ENCODE measurements around the gene IAH1. TPM values are rescaled to one million over a fixed set of nuclear protein-coding genes. Genes with fewer than 3 reads are reported as not detected.

The IAH1 gene
- total and polyA plus RNA-seq, 3 experiments from 2014 or later = 76.9 to 81.0 (median 79.1) TPM

DNA sequence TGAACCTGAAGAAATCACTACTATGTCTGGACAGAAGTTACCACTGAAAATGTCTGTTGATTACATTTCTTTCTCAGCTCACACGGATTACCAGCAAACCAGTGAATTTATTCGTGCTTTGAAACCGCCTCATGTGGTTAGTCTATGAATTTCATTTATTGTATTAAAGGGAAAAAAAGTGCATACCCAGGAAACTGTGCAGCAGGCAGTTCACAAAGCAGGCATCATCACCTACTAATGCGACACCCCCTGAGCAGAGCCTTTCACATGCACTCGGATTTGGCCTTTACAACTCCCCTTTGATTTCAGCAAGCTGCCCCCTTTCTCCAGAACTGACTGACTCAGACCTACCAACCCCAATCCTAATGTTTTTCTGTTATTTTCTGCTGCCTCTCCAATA lies 30.8 kb upstream of the IAH1 start:
- Mint-ChIP-seq H3K9me3 (peaks cover 0 to 2% (median 0%) of the 10 kb centered on the region in 5 donors), H3K27ac (peak overlapping the region in 3 of 8 donors; percentile 27 to 91 (median 51)), H3K27me3 (no peaks in the 10 kb centered on the region), H3K4me3 (no peak overlapping the region), H3K4me1 (peaks cover 0 to 21% (median 20%) of the 10 kb centered on the region in 3 donors), H3K36me3 (peaks cover 11 to 76% (median 25%) of the 10 kb centered on the region in 3 donors)
- no peaks in the 10 kb centered on the region for H3K9me3 ChIP-seq (ENCODE audit: low read length)
- ChIA-PET POLR2A (no interaction called here), CTCF (no interaction called here)
- H3K4me1 ChIP-seq (ENCODE audit: insufficient read depth, low read length) = no peaks in the 10 kb centered on the region
- peaks cover 10% of the 10 kb centered on the region for H3K36me3 ChIP-seq (ENCODE audit: insufficient read depth, low read length)
- no peak overlapping the region for H3K4me3 ChIP-seq (ENCODE audit: low read length)
- no peak overlapping the region for H3K27ac ChIP-seq (ENCODE audit: low read depth, low read length)
- no peaks in the 10 kb centered on the region for H3K27me3 ChIP-seq (ENCODE audit: insufficient read depth, low read length, poor library complexity, severe bottlenecking)
- DNase-seq = no peak

DNA sequence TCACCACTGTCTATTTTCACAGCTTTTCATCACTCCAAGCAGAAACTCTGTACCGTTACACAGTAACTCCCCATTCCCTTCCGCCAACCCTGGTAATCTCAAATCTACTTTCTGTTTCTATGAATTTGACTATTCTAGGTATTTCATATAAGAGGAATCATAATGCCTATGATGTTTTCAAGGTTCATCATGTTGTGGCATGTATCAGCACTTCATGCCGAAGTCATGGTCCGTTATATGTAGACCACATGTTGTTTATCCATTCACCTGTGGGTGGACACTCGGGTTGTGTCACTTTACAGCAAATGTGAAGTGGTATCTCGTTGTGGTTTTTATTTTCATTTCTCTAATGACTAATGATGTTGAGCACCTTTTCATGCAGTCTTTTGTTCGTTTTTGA lies 29.3 kb upstream of the IAH1 start:
- no peak for DNase-seq
- H3K9me3 Mint-ChIP-seq = peaks cover 0 to 2% (median 0%) of the 10 kb centered on the region in 5 donors
- no peaks in the 10 kb centered on the region for H3K9me3 ChIP-seq (ENCODE audit: low read length)
- H3K36me3 ChIP-seq (ENCODE audit: insufficient read depth, low read length) = peaks cover 10% of the 10 kb centered on the region
- no peaks in the 10 kb centered on the region for H3K4me1 ChIP-seq (ENCODE audit: insufficient read depth, low read length)
- H3K27ac Mint-ChIP-seq = peak overlapping the region in 2 of 8 donors; percentile 32 to 76
- ChIA-PET CTCF (no interaction called here), POLR2A (no interaction called here)
- no peak overlapping the region for H3K4me3 ChIP-seq (ENCODE audit: low read length)
- H3K4me1 Mint-ChIP-seq = peaks cover 0 to 21% (median 20%) of the 10 kb centered on the region in 3 donors
- no peaks in the 10 kb centered on the region for H3K27me3 Mint-ChIP-seq
- peaks cover 11 to 73% (median 23%) of the 10 kb centered on the region in 3 donors for H3K36me3 Mint-ChIP-seq
- H3K27ac ChIP-seq (ENCODE audit: low read depth, low read length) = no peak overlapping the region
- peak overlapping the region in 3 of 7 donors; percentile 7 to 57 (median 31) for H3K4me3 Mint-ChIP-seq
- H3K27me3 ChIP-seq (ENCODE audit: insufficient read depth, low read length, poor library complexity, severe bottlenecking) = no peaks in the 10 kb centered on the region

DNA sequence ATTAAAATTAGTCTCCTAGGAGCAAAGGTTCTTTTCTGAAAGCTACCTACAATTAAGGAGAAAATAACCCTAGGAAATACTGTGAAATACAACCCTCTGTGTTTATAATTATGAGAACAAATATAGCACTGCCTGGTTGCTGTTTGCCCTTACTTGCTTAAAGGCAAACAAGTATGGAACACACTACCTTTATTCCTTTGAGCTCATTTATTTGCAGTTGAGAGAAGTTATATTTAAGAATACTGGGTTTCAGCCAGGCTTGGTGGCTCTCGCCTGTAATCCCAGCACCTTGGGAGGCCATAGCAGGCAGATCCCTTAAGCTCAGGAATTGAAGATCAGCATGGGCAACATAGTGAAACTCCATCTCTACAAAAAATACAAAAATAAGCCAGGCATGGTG lies 23.1 kb upstream of the IAH1 start:
- ChIA-PET POLR2A (interaction anchor here (0.7 kb wide), 1 partner anchor 391 kb away, joined by 3 read pairs; no protein-coding TSS in a partner anchor), CTCF (no interaction called here)
- no peak overlapping the region for H3K27ac ChIP-seq (ENCODE audit: low read depth, low read length)
- DNase-seq = no peak
- H3K27ac Mint-ChIP-seq = no peak overlapping the region
- no peaks in the 10 kb centered on the region for H3K27me3 ChIP-seq (ENCODE audit: insufficient read depth, low read length, poor library complexity, severe bottlenecking)
- H3K4me3 Mint-ChIP-seq = no peak overlapping the region
- peaks cover 3 to 65% (median 17%) of the 10 kb centered on the region in 3 donors for H3K36me3 Mint-ChIP-seq
- H3K36me3 ChIP-seq (ENCODE audit: insufficient read depth, low read length) = peaks cover 7% of the 10 kb centered on the region
- H3K9me3 Mint-ChIP-seq = no peaks in the 10 kb centered on the region
- no peaks in the 10 kb centered on the region for H3K4me1 ChIP-seq (ENCODE audit: insufficient read depth, low read length)
- H3K9me3 ChIP-seq (ENCODE audit: low read length) = no peaks in the 10 kb centered on the region
- H3K4me3 ChIP-seq (ENCODE audit: low read length) = no peak overlapping the region
- no peaks in the 10 kb centered on the region for H3K27me3 Mint-ChIP-seq
- no peaks in the 10 kb centered on the region for H3K4me1 Mint-ChIP-seq

DNA sequence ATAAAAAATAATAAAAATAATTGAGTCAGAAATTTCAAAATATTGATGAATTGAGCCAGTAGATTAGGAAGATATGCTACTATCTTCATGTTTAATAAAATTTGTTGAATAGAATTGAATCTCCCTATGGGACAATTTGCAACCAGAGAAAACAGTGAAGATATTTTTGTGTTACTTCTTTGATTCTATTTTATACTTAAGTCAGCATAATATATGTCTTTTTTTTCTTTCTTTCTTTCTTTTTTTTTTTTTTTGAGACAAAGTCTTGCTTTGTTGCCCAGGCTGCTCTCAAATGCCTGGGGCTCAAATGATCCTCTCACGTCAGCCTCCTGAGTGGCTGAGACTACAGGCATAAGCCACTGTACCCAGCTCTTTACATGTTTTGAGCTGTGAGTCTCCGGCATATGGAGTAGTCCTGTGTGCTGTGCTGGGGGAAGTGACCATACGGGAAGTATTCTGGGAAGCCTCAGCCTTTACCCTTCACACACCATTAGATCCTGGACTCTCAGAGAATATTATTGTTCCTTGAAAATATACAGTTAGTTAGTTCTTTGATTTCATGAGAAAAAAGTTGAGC lies 13.8 kb upstream of the IAH1 start:
- H3K27ac Mint-ChIP-seq = peak overlapping the region in 1 of 8 donors; percentile 22
- H3K9me3 Mint-ChIP-seq = no peaks in the 10 kb centered on the region
- no peak for DNase-seq
- CTCF ChIA-PET = no interaction called here
- peaks cover 4 to 63% (median 14%) of the 10 kb centered on the region in 3 donors for H3K36me3 Mint-ChIP-seq
- H3K27me3 ChIP-seq (ENCODE audit: insufficient read depth, low read length, poor library complexity, severe bottlenecking) = no peaks in the 10 kb centered on the region
- no peak overlapping the region for H3K27ac ChIP-seq (ENCODE audit: low read depth, low read length)
- POLR2A ChIA-PET = no interaction called here
- peaks cover 9 to 14% (median 13%) of the 10 kb centered on the region in 3 donors for H3K4me1 Mint-ChIP-seq
- H3K4me1 ChIP-seq (ENCODE audit: insufficient read depth, low read length) = no peaks in the 10 kb centered on the region
- H3K4me3 Mint-ChIP-seq = no peak overlapping the region
- H3K36me3 ChIP-seq (ENCODE audit: insufficient read depth, low read length) = peaks cover 9% of the 10 kb centered on the region
- no peak overlapping the region for H3K4me3 ChIP-seq (ENCODE audit: low read length)
- no peaks in the 10 kb centered on the region for H3K9me3 ChIP-seq (ENCODE audit: low read length)
- H3K27me3 Mint-ChIP-seq = no peaks in the 10 kb centered on the region

DNA sequence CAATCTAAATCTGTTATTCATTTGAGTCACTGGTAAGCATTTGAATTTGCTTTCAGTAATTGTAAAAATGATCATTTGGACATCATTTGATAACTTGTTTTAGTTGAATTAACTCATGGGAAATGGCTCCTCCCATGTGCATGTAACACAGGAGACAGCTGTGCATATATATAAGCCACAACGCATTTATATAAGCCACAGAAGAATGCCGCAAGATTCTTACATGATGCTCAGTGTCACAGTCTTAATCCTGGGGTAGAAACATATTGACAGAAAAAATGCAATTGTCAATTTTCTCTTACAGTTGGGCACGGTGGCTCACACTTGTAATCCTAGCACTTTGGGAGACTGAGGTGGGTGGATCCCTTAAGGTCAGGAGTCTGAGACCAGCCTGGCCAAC lies 13.3 kb upstream of the IAH1 start:
- DNase-seq = no peak
- no peak overlapping the region for H3K27ac Mint-ChIP-seq
- H3K4me1 Mint-ChIP-seq = peaks cover 9 to 14% (median 13%) of the 10 kb centered on the region in 3 donors
- Histone ChIP-seq H3K4me1 (ENCODE audit: insufficient read depth, low read length) (no peaks in the 10 kb centered on the region), H3K36me3 (ENCODE audit: insufficient read depth, low read length) (peaks cover 7% of the 10 kb centered on the region), H3K27ac (ENCODE audit: low read depth, low read length) (no peak overlapping the region), H3K4me3 (ENCODE audit: low read length) (no peak overlapping the region), H3K9me3 (ENCODE audit: low read length) (no peaks in the 10 kb centered on the region), H3K27me3 (ENCODE audit: insufficient read depth, low read length, poor library complexity, severe bottlenecking) (no peaks in the 10 kb centered on the region)
- no peak overlapping the region for H3K4me3 Mint-ChIP-seq
- H3K9me3 Mint-ChIP-seq = no peaks in the 10 kb centered on the region
- ChIA-PET CTCF (no interaction called here), POLR2A (no interaction called here)
- peaks cover 4 to 63% (median 14%) of the 10 kb centered on the region in 3 donors for H3K36me3 Mint-ChIP-seq
- H3K27me3 Mint-ChIP-seq = no peaks in the 10 kb centered on the region

DNA sequence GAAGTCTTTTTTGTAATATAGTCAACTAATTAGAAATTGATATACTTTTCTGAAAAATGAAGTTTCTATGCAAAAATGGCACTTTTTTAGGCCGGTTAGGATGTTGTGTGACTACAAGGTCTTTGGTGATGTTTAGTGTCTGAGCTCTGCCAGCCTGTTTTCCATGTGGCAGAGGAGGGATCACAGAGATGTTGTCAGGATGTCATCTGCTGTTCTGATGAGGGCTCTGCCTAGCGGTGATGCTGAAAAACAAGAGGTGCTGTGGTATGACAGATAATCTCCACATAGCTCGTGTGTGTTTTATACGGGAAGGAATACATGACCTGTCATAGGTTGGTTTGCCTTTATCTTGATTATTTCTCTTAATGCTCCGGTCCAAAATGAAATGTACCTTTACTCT lies 12.0 kb upstream of the IAH1 start:
- Histone ChIP-seq H3K4me1 (ENCODE audit: insufficient read depth, low read length) (no peaks in the 10 kb centered on the region), H3K4me3 (ENCODE audit: low read length) (no peak overlapping the region), H3K9me3 (ENCODE audit: low read length) (no peaks in the 10 kb centered on the region), H3K27ac (ENCODE audit: low read depth, low read length) (no peak overlapping the region), H3K27me3 (ENCODE audit: insufficient read depth, low read length, poor library complexity, severe bottlenecking) (no peaks in the 10 kb centered on the region), H3K36me3 (ENCODE audit: insufficient read depth, low read length) (no peaks in the 10 kb centered on the region)
- POLR2A ChIA-PET = no interaction called here
- Mint-ChIP-seq H3K9me3 (no peaks in the 10 kb centered on the region), H3K4me1 (peaks cover 9 to 14% (median 13%) of the 10 kb centered on the region in 3 donors), H3K36me3 (peaks cover 4 to 58% (median 14%) of the 10 kb centered on the region in 3 donors), H3K4me3 (no peak overlapping the region), H3K27me3 (no peaks in the 10 kb centered on the region), H3K27ac (peak overlapping the region in 3 of 8 donors; percentile 54 to 79 (median 76))
- CTCF ChIA-PET = no interaction called here
- no peak for DNase-seq

DNA sequence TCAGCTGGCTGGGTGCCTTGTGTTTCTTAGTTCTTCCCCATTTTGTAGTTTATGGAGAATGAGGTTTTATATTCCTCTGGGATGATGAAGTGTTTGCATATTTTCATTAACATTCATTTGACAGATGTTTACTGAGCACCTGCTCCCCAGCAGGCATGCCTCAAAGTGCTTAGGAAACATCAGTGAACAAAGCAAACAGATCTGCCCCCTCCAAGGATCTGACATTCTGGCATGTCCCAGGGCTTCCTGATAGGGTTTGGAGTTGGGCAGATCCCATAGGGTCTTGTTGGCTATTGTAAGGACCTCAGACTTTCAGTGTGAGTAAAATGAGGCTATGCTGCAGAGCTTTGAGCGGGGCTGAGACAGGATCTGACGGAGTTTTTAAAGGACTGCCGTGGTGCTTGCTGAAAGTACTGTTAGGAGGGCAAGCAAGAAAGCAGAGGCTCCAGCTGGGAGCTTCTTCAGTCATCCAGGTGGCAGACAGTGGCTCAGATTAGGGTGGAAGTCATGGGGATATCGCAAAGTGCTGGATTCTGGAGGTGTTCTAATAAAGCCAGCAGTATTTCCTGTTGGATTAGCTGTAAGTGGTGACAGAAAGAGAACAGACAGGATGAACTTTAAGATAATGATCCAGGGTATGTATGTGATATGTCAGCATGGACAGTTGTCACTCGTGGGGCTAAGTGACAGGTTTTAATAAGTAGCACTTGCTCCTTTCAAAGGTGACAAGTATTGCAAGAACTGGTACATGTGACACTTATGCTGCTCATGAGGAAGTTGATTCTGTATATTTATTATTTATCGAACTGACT lies 11.3 kb upstream of the IAH1 start:
- Histone ChIP-seq H3K4me1 (ENCODE audit: insufficient read depth, low read length) (no peaks in the 10 kb centered on the region), H3K36me3 (ENCODE audit: insufficient read depth, low read length) (no peaks in the 10 kb centered on the region), H3K9me3 (ENCODE audit: low read length) (no peaks in the 10 kb centered on the region), H3K27ac (ENCODE audit: low read depth, low read length) (no peak overlapping the region), H3K27me3 (ENCODE audit: insufficient read depth, low read length, poor library complexity, severe bottlenecking) (no peaks in the 10 kb centered on the region), H3K4me3 (ENCODE audit: low read length) (no peak overlapping the region)
- peaks cover 9 to 14% (median 13%) of the 10 kb centered on the region in 3 donors for H3K4me1 Mint-ChIP-seq
- H3K36me3 Mint-ChIP-seq = peaks cover 4 to 56% (median 13%) of the 10 kb centered on the region in 3 donors
- peak overlapping the region in 7 of 8 donors; percentile 8 to 78 (median 65) for H3K27ac Mint-ChIP-seq
- no peaks in the 10 kb centered on the region for H3K27me3 Mint-ChIP-seq
- no peak for DNase-seq
- no peaks in the 10 kb centered on the region for H3K9me3 Mint-ChIP-seq
- ChIA-PET CTCF (no interaction called here), POLR2A (no interaction called here)
- no peak overlapping the region for H3K4me3 Mint-ChIP-seq

DNA sequence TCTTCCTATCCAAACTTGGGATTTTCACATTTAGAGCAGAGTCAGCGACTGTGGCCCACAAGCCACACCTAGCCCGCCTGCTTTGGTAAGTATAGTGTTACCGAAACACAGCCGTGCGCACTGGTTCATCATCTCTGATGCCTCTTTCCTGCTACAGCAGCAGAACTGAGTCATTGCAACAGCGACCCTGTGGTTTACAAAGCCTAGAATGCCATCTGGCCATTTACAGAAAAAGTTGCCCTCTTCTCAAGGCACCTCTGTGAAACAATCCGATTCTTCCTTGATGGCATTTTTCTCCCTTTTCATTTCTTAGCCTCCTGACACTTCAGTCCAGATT lies 10.7 kb upstream of the IAH1 start:
- no peaks in the 10 kb centered on the region for H3K27me3 ChIP-seq (ENCODE audit: insufficient read depth, low read length, poor library complexity, severe bottlenecking)
- CTCF ChIA-PET = no interaction called here
- Mint-ChIP-seq H3K4me1 (peaks cover 9 to 14% (median 13%) of the 10 kb centered on the region in 3 donors), H3K27me3 (no peaks in the 10 kb centered on the region), H3K9me3 (no peaks in the 10 kb centered on the region), H3K27ac (peak overlapping the region in 7 of 8 donors; percentile 8 to 78 (median 54)), H3K4me3 (no peak overlapping the region), H3K36me3 (peaks cover 4 to 57% (median 13%) of the 10 kb centered on the region in 3 donors)
- H3K4me3 ChIP-seq (ENCODE audit: low read length) = no peak overlapping the region
- DNase-seq = no peak
- no peak overlapping the region for H3K27ac ChIP-seq (ENCODE audit: low read depth, low read length)
- no peaks in the 10 kb centered on the region for H3K36me3 ChIP-seq (ENCODE audit: insufficient read depth, low read length)
- H3K9me3 ChIP-seq (ENCODE audit: low read length) = no peaks in the 10 kb centered on the region
- no peaks in the 10 kb centered on the region for H3K4me1 ChIP-seq (ENCODE audit: insufficient read depth, low read length)
- POLR2A ChIA-PET = no interaction called here

Measured in CD8-positive, alpha-beta memory T cell (primary cell).